ENCODE results near the gene ABCC2.
A peak's percentile ranks its signal among the peaks of the same experiment; 100 is the strongest.
"Not testable (repeated sequence)": the region's sequence is repeated elsewhere in the genome, so short reads cannot be mapped to it uniquely, and the experiment has no call there.

The ABCC2 gene

GRCh38 chr10:99782447-99783286, at the start of gene ABCC2:
Gene ABCC2 (plus strand): TSS chr10:99782640. CDS start chr10:99782845, 205 bp downstream.
- no peak for TF ChIP-seq CTCF (conservative IDR thresholded peaks at IDR 0.05)
- no peak within 1 kb of the TSS for H3K27ac ChIP-seq

DNA sequence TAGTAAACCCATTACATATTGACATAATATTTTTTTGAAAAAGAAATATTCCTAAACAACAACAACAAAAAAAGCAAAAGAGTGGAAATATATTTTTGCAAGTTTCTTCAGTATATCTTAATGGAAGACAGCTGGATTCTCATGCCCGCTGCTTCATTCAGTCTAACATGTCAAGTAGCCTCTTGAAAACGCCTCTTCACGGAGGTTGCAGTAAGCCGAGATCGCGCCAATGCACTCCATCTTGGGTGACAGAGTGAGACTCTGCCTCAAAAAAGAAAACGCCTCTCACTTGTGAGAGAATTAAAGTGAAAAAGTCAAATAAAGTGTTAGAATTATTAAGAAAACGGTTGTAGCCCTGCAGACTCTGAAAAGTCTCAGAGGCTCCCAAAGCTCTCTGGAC, 49.1 kb upstream of the ABCC2 start:
- no peak for TF ChIP-seq CTCF (conservative IDR thresholded peaks at IDR 0.05)
- peak overlapping the region; percentile 87 for H3K27ac ChIP-seq

DNA sequence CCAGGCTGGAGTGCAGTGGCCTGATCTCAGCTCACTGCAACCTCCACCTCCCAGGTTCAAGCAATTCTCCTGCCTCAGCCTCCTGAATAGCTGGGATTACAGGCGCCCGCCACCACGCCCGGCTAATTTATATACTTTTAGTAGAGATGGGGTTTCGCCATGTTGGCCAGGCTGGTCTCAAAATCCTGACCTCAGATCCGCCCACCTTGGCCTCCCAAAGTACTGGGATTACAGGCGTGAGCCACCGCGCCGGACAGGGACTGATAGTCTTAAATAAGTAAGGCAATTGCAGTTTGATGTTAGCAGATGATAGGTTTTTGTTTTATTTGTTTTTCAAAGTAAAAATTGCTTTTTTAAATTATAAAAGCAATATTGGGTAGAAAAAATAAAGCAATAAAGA, 48.3 kb upstream of the ABCC2 start:
- not testable (repeated sequence) for H3K27ac ChIP-seq

- TF ChIP-seq CTCF (conservative IDR thresholded peaks at IDR 0.05) = no peak
- no peak overlapping the region for H3K27ac ChIP-seq
Measured at GRCh38 chr10:99740260-99740659, 42.2 kb upstream of the ABCC2 start.

DNA sequence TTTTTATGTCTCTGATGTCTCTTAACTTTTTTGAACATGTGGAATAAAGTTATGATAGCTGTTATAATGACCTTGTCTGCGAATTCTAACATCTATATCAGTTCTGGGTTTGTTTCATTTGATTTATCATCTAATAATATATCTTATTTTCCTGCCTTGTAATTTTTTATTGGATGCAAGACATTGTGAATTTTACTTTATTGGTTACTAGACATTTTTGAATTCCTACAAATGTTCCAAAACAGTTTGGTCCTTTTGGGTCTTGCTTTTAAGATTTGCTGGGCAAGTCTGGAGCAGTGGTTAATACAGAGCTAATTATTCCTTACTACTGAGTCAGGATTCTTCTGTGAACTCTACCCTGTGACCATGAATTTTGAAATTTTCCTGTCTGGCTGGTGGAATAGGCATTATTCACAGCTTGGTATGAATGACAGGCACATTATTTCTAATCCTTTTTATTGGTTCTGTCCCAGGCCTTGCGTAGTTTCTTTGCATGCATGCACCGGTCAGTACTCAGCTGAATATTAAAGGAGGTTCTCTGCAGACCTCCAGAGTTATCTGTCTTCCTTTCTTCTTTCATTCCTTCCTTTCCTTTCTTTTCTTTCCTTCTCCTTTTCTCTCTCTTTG, 41.4 kb upstream of the ABCC2 start:
- H3K27ac ChIP-seq = no peak overlapping the region

GRCh38 chr10:99742254-99742653, 40.2 kb upstream of the ABCC2 start:
- TF ChIP-seq CTCF (conservative IDR thresholded peaks at IDR 0.05) = no peak
- no peak overlapping the region for H3K27ac ChIP-seq

More for the DNA sequence above, 41.4 kb upstream of the ABCC2 start:
- no peak for TF ChIP-seq CTCF (conservative IDR thresholded peaks at IDR 0.05)

DNA sequence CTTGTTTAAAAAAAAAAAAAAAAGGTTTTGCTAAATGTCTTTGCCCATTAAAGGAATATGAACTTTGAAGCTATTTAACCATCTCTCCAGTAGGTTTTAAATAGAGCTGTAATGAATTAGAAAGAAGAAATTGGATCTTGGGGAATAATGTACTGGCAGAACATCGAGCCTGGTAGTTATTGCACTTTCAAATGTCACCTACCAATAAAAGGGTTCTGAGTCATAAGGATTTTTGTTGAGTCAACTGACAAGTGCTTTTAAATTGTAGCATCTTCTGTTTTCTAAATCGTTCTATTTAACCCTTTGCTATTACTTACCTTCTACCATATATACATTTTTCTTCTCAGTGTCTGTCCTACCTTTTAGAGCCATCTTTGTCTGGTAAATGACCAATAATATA, 39.7 kb upstream of the ABCC2 start:
- TF ChIP-seq CTCF (conservative IDR thresholded peaks at IDR 0.05) = no peak
- H3K27ac ChIP-seq = no peak overlapping the region

- H3K27ac ChIP-seq = no peak overlapping the region
- no peak for TF ChIP-seq CTCF (conservative IDR thresholded peaks at IDR 0.05)
Measured at GRCh38 chr10:99743841-99744240, 38.6 kb upstream of the ABCC2 start.

DNA sequence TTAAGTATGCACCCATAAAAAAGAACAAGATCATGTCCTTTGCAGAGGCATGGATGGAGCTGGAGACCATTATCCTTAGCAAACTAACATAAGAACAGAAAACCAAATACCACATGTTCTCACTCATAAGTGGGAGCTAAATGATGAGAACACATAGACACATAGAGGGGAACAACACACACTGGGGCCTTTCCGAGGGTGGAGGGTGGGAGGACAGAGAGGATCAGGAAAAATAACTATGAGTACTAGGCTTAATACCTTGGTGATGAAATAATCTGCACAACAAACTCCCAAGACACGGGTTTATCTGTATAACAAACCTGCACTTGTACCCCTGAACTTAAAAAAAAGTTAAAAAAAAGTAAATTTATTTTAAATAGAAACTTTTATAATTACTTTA, 36.3 kb upstream of the ABCC2 start:
- not testable (repeated sequence) for H3K27ac ChIP-seq

All from VCaP (cell line).